HL-60 (cell line): ENCODE data around the gene NRP1.

Source experiments
- CTCF ChIP-seq: IDR thresholded peaks from one replicate; pipeline ENCODE4 v1.5.1; 2011; ENCODE audit warnings: low read length, control low read depth, inconsistent platforms; ENCODE audit not compliant: insufficient read depth
- POLR2AphosphoS5 ChIP-seq: IDR thresholded peaks from 2 replicates; pipeline ENCODE4 v1.6.1; 2012; ENCODE audit warnings: low read depth

- no peak for TF ChIP-seq CTCF
- TF ChIP-seq POLR2AphosphoS5 = no peak
Observed at GRCh38 chr10:33345236-33345635, 10.8 kb upstream of the NRP1 start.
